IMR-90 (cell line): ENCODE data around the gene SLC22A15. TPM values are rescaled to one million over a fixed set of nuclear protein-coding genes. Genes with fewer than 3 reads are reported as not detected.

Experiments used
- ATAC-seq: fragments of 200-7000 bp; cut with Tn5 transposase; 2 replicates; pipeline ENCODE4 v1.9.1; 2020; ENCODE audit warnings: low read depth, mild to moderate bottlenecking, moderate library complexity
- BruUV-seq: library from RNA; stranded (reverse); fragments of 400-500 nt; replicated peaks from 2 replicates; lab custom pipeline; 2021; lab: Mats Ljungman, UMichigan
- CTCF ChIA-PET: fragments of 300-600 bp; formaldehyde crosslinking; extraction: SDS; loops from one replicate; lab custom pipeline; 2021; ENCODE audit warnings: antibody characterized with exemption; lab: Yijun Ruan, JAX
- POLR2A ChIA-PET: fragments of 300-600 bp; sonication (Branson Sonifier 250); formaldehyde crosslinking; loops from one replicate; lab custom pipeline; 2022; ENCODE audit warnings: antibody characterized with exemption; ENCODE audit not compliant: unreplicated experiment; lab: Charles Lee
- DNase-seq: peaks from one replicate; pipeline ENCODE4 v3.0.0; 2013
- H2AFZ ChIP-seq: replicated peaks from 2 replicates; pipeline ENCODE3; 2013; ENCODE audit warnings: low read length, mild to moderate bottlenecking; ENCODE audit not compliant: poor library complexity
- H2AK5ac ChIP-seq: 2 replicates; pipeline ENCODE4 v1.6.1; 2013; ENCODE audit warnings: low read depth, low read length, inconsistent platforms
- H2AK9ac ChIP-seq: replicated peaks from 2 replicates; pipeline ENCODE3; 2013; ENCODE audit warnings: mild to moderate bottlenecking, low read depth, low read length, moderate library complexity; ENCODE audit not compliant: poor library complexity
- H2BK120ac ChIP-seq: 2 replicates; pipeline ENCODE4 v1.6.1; 2013; ENCODE audit warnings: low read depth, low read length, inconsistent platforms
- H2BK15ac ChIP-seq: 3 replicates; pipeline ENCODE4 v1.6.1; 2013; ENCODE audit warnings: low read depth, low read length, inconsistent platforms
- H2BK20ac ChIP-seq: 2 replicates; pipeline ENCODE4 v1.6.1; 2013; ENCODE audit warnings: low read depth, mild to moderate bottlenecking, inconsistent platforms, low read length, moderate library complexity
- H2BK5ac ChIP-seq: 2 replicates; pipeline ENCODE4 v1.6.1; 2013; ENCODE audit warnings: mild to moderate bottlenecking, low read depth, low read length, inconsistent platforms; ENCODE audit not compliant: poor library complexity, severe bottlenecking
- H3K14ac ChIP-seq: replicated peaks from 2 replicates; pipeline ENCODE4 v1.6.1; 2013; ENCODE audit warnings: low read depth, low read length, inconsistent platforms
- H3K18ac ChIP-seq: 2 replicates; pipeline ENCODE4 v1.6.1; 2013; ENCODE audit warnings: low read depth, low read length, control low read depth
- H3K23ac ChIP-seq: 2 replicates; pipeline ENCODE4 v1.6.1; 2013; ENCODE audit warnings: low read depth, low read length, inconsistent platforms
- H3K27ac ChIP-seq: 2 replicates; pipeline ENCODE4 v1.5.1; 2013; ENCODE audit warnings: mild to moderate bottlenecking, control low read depth, low read length; ENCODE audit not compliant: insufficient read depth
- H3K27me3 ChIP-seq: 2 replicates; pipeline ENCODE4 v1.6.1; 2013; ENCODE audit warnings: low read length; ENCODE audit not compliant: control insufficient read depth, insufficient read depth
- H3K36me3 ChIP-seq: 2 replicates; pipeline ENCODE4 v1.6.1; 2013; ENCODE audit warnings: low read length, mixed read lengths; ENCODE audit not compliant: control insufficient read depth, insufficient read depth
- H3K4ac ChIP-seq: 2 replicates; pipeline ENCODE4 v1.6.1; 2013; ENCODE audit warnings: low read depth, low read length, inconsistent platforms
- H3K4me1 ChIP-seq: 2 replicates; pipeline ENCODE4 v1.6.1; 2013; ENCODE audit warnings: low read length, mixed read lengths; ENCODE audit not compliant: control insufficient read depth, insufficient read depth
- H3K4me2 ChIP-seq: 2 replicates; pipeline ENCODE4 v1.6.1; 2013; ENCODE audit warnings: low read depth, mild to moderate bottlenecking, control low read depth, low read length, moderate library complexity
- H3K4me3 ChIP-seq: 2 replicates; pipeline ENCODE4 v1.5.1; 2013; ENCODE audit warnings: low read depth, mild to moderate bottlenecking, control low read depth, low read length, moderate library complexity; ENCODE audit not compliant: insufficient read depth
- H3K56ac ChIP-seq: 2 replicates; pipeline ENCODE4 v1.6.1; 2013; ENCODE audit warnings: low read length, inconsistent platforms; ENCODE audit not compliant: insufficient read depth; ENCODE audit errors: extremely low read depth
- H3K79me1 ChIP-seq, 2 experiments: 2 replicates each; pipeline ENCODE4 v1.6.1; 2013; ENCODE audit warnings: low read length in 2 of 2, inconsistent platforms in 1 of 2, low read depth in 1 of 2
- H3K9ac ChIP-seq: 2 replicates; pipeline ENCODE4 v1.6.1; 2013; ENCODE audit warnings: low read depth, low read length, control low read depth
- H3K9me1 ChIP-seq: 2 replicates; pipeline ENCODE4 v1.6.1; 2013; ENCODE audit warnings: low read length, inconsistent platforms; ENCODE audit not compliant: insufficient read depth
- H3K9me3 ChIP-seq: 2 replicates; pipeline ENCODE4 v1.6.1; 2013; ENCODE audit warnings: low read length; ENCODE audit not compliant: control insufficient read depth, insufficient read depth
- H4K20me1 ChIP-seq: 2 replicates; pipeline ENCODE4 v1.6.1; 2013; ENCODE audit warnings: low read length, inconsistent platforms; ENCODE audit not compliant: insufficient read depth
- H4K5ac ChIP-seq: 2 replicates; pipeline ENCODE4 v1.6.1; 2013; ENCODE audit warnings: mild to moderate bottlenecking, low read depth, low read length, control low read depth
- H4K8ac ChIP-seq, 2 experiments: 2 replicates each; pipeline ENCODE4 v1.6.1; 2013; ENCODE audit warnings: low read depth in 2 of 2, low read length in 2 of 2, control low read depth in 1 of 2, inconsistent platforms in 1 of 2
- H4K91ac ChIP-seq: 2 replicates; pipeline ENCODE4 v1.6.1; 2013; ENCODE audit warnings: low read depth, low read length, inconsistent platforms; ENCODE audit not compliant: insufficient read depth
- FOS ChIP-seq: fragments of 150-350 bp; IDR thresholded peaks from 2 replicates; pipeline ENCODE4 v1.6.1; 2016; ENCODE audit warnings: low read depth, low read length
- SMC3 ChIP-seq: fragments of 150-350 bp; IDR thresholded peaks from 2 replicates; pipeline ENCODE4 v1.6.1; 2016; ENCODE audit warnings: low read depth, mild to moderate bottlenecking, antibody characterized with exemption, low read length, moderate library complexity
- WGBS, 2 experiments: methylation state at CpG; one replicate each; pipeline versions ENCODE4 v1.1.5 to v1.1.7; 2013; ENCODE audit warnings: missing lambda C conversion rate in 2 of 2; ENCODE audit not compliant: insufficient read length in 1 of 2; ENCODE audit errors: extremely low coverage in 2 of 2; 5-methylcytosine and 5-hydroxymethylcytosine counted together
- dilution Hi-C: fragments of 300-500 bp; cut with HindIII; formaldehyde crosslinking; loops from one replicate; pipeline ENCODE4 v1.14.3; 2018; ENCODE audit warnings: low sequenced_read_pairs; ENCODE audit not compliant: unreplicated experiment
- in situ Hi-C: fragments of 300-500 bp; cut with MboI; formaldehyde crosslinking; loops from 3 replicates; pipeline ENCODE4 v1.14.3; 2019; ENCODE audit warnings: low sequenced_read_pairs, inconsistent platforms, mixed read lengths
- intact Hi-C: fragments of 100-400 bp; cut with micrococcal nuclease; formaldehyde crosslinking; loops from 2 replicates; pipeline ENCODE4 v1.10.0; 2022
- polyA plus RNA-seq, 3 experiments: library from polyadenylated mRNA; depleted of rRNA; stranded (reverse); fragments of >200 nt; gene quantifications; 2 replicates each; pipeline ENCODE4 v1.2.3, GENCODE V29; 2012; ENCODE audit warnings: low replicate concordance in 1 of 3
- total RNA-seq: library from RNA; depleted of rRNA; stranded (reverse); fragments of >200 nt; gene quantifications from 2 replicates; pipeline ENCODE4 v1.2.3, GENCODE V29; 2012

Gene SLC22A15
- total and polyA plus RNA-seq, 2 of the 4 experiments (the other 2 are of a cell fraction) = under 0.01 to 0.02 TPM

- no peak overlapping the region for H2AK9ac ChIP-seq
- dilution Hi-C loops = no loop called here
Measured at GRCh38 chr1:116106646-116107045, 130.3 kb downstream of the SLC22A15 start.

More at GRCh38 chr1:116106646-116107045, 130.3 kb downstream of the SLC22A15 start:
- H4K20me1 ChIP-seq = no peaks in the 10 kb centered on the region
- DNase-seq = no peak
- in situ Hi-C loops = no loop called here
- H4K8ac ChIP-seq = no peak overlapping the region
- H3K14ac ChIP-seq = no peak overlapping the region
- H3K27ac ChIP-seq = no peak overlapping the region
- no peak overlapping the region for H3K56ac ChIP-seq
- ChIA-PET CTCF (interaction anchor here (0.6 kb wide), 3 partner anchors 9 to 476 kb away, joined by 3 read pairs; no protein-coding TSS in a partner anchor), POLR2A (no interaction called here)
- H3K27me3 ChIP-seq = peaks cover 3% of the 10 kb centered on the region; the same call in 1 of the 2 replicates
- H3K9me1 ChIP-seq = no peaks in the 10 kb centered on the region
- H3K4me1 ChIP-seq = peaks cover 6% of the 10 kb centered on the region; the same call in 1 of the 2 replicates
- H3K36me3 ChIP-seq = no peaks in the 10 kb centered on the region
- no peak overlapping the region for H3K4ac ChIP-seq
- no peak overlapping the region for H4K5ac ChIP-seq
- no peak overlapping the region for H3K9ac ChIP-seq
- H3K4me3 ChIP-seq = no peak overlapping the region
- no peaks in the 10 kb centered on the region for H3K9me3 ChIP-seq
- H4K91ac ChIP-seq = no peak overlapping the region
- H3K4me2 ChIP-seq = no peak overlapping the region
- no peak overlapping the region for H3K23ac ChIP-seq
- H2BK5ac ChIP-seq = no peak overlapping the region
- no peak overlapping the region for H2AK5ac ChIP-seq
- no CpG with 5 or more reads among the region's 4 CpGs for WGBS, 2 experiments
- H2BK120ac ChIP-seq = no peak overlapping the region
- H2BK20ac ChIP-seq = no peak overlapping the region
- no peak for ATAC-seq
- H3K79me1 ChIP-seq = no peaks in the 10 kb centered on the region
- H3K18ac ChIP-seq = no peak overlapping the region
- no TSS peak for BruUV-seq
- TF ChIP-seq FOS (no peak), SMC3 (no peak)
- no peak overlapping the region for H2BK15ac ChIP-seq
- no peak overlapping the region for H2AFZ ChIP-seq
- intact Hi-C loops = no loop called here
